SK-N-SH (cell line): ENCODE measurements around the gene CDCA3. TPM values are rescaled to one million over a fixed set of nuclear protein-coding genes. Genes with fewer than 3 reads are reported as not detected.

Experiments used
- CTCF ChIA-PET: fragments of 300-600, 350-600 bp; formaldehyde crosslinking; extraction: SDS; loops from one replicate; lab custom pipeline; 2021; lab: Yijun Ruan, JAX
- POLR2A ChIA-PET: fragments of 350-600 bp; sonication (Branson Sonifier 250); formaldehyde crosslinking; extraction: SDS; loops from one replicate; lab custom pipeline; 2020; ENCODE audit warnings: antibody characterized with exemption, inconsistent platforms; lab: Yijun Ruan, JAX
- DNase-seq: peaks from one replicate; pipeline ENCODE4 v3.0.0; 2012
- H2AFZ ChIP-seq: fragments of 200-600 bp; sonication (generic); 2 replicates; pipeline ENCODE4 v1.8.1; 2016; ENCODE audit warnings: antibody characterized with exemption, mild to moderate bottlenecking, low read depth
- H3F3A ChIP-seq: fragments of 200-600 bp; sonication (generic); replicated peaks from 2 replicates; pipeline ENCODE3; 2016; ENCODE audit warnings: antibody characterized with exemption, mild to moderate bottlenecking; ENCODE audit not compliant: insufficient read depth
- H3K27ac ChIP-seq, 2 experiments: fragments of 200-500 bp in 1 of 2; fragments of 200-600 bp in 1 of 2; sonication (Bioruptor generic) in 1 of 2; sonication (generic), shearing (Covaris generic) in 1 of 2; 2 replicates each; pipeline versions ENCODE4 v1.5.1 to v1.6.1; 2014 to 2016; ENCODE audit warnings: low read depth in 2 of 2, inconsistent platforms in 1 of 2, low read length in 1 of 2, mild to moderate bottlenecking in 1 of 2, mixed read lengths in 1 of 2
- H3K27me3 ChIP-seq: fragments of 200-600 bp; sonication (generic), shearing (Covaris generic); 2 replicates; pipeline ENCODE4 v1.6.1; 2016; ENCODE audit warnings: mixed run types; ENCODE audit not compliant: insufficient read depth
- H3K36me3 ChIP-seq, 2 experiments: fragments of 200-500 bp in 1 of 2; fragments of 200-600 bp in 1 of 2; sonication (Bioruptor generic) in 1 of 2; sonication (generic) in 1 of 2; replicated peaks in 1 of 2; 2 replicates each; pipeline versions ENCODE3 to v1.5.1; 2014 to 2016; ENCODE audit warnings: low read length in 1 of 2, mild to moderate bottlenecking in 1 of 2; ENCODE audit not compliant: insufficient read depth in 2 of 2, control insufficient read depth in 1 of 2
- H3K4me1 ChIP-seq, 2 experiments: fragments of 200-500 bp in 1 of 2; fragments of 200-600 bp in 1 of 2; sonication (Bioruptor generic) in 1 of 2; sonication (generic), shearing (Covaris generic) in 1 of 2; 2 replicates each; pipeline versions ENCODE4 v1.5.1 to v1.6.1; 2014 to 2016; ENCODE audit warnings: low read depth in 1 of 2, low read length in 1 of 2, mixed run types in 1 of 2; ENCODE audit not compliant: insufficient read depth in 2 of 2, control insufficient read depth in 1 of 2
- H3K4me2 ChIP-seq: fragments of 200-600 bp; sonication (generic), shearing (Covaris generic); 2 replicates; pipeline ENCODE4 v1.6.1; 2017; ENCODE audit warnings: mixed run types
- H3K4me3 ChIP-seq, 2 experiments: fragments of 200-500 bp in 1 of 2; fragments of 200-600 bp in 1 of 2; sonication (Bioruptor generic) in 1 of 2; sonication (generic), shearing (Covaris generic) in 1 of 2; 2 replicates each; pipeline versions ENCODE4 v1.5.1 to v1.8.1; 2014 to 2016; ENCODE audit warnings: low read depth in 2 of 2, inconsistent platforms in 1 of 2, low read length in 1 of 2, mild to moderate bottlenecking in 1 of 2, mixed read lengths in 1 of 2, moderate library complexity in 1 of 2
- H3K79me2 ChIP-seq: fragments of 200-600 bp; sonication (generic); 2 replicates; pipeline ENCODE4 v1.8.1; 2017; ENCODE audit warnings: mild to moderate bottlenecking; ENCODE audit not compliant: insufficient read depth
- H3K9ac ChIP-seq: fragments of 200-600 bp; sonication (generic); 2 replicates; pipeline ENCODE4 v1.6.1; 2017; ENCODE audit warnings: mixed run types
- H3K9me2 ChIP-seq: fragments of 200-600 bp; sonication (generic); 2 replicates; pipeline ENCODE4 v1.6.1; 2017; ENCODE audit warnings: mixed run types
- H3K9me3 ChIP-seq: fragments of 200-600 bp; sonication (generic); 2 replicates; pipeline ENCODE4 v1.6.1; 2017; ENCODE audit warnings: mixed run types, mild to moderate bottlenecking, moderate library complexity
- H4K20me1 ChIP-seq: fragments of 200-600 bp; sonication (generic); 2 replicates; pipeline ENCODE4 v1.6.1; 2017; ENCODE audit warnings: mild to moderate bottlenecking, mixed run types; ENCODE audit not compliant: insufficient read depth
- EP300 ChIP-seq, 2 experiments: IDR thresholded peaks; 2 replicates each; pipeline versions ENCODE4 v1.4.0 to v1.6.1; 2012; ENCODE audit warnings: borderline replicate concordance in 1 of 2, low read depth in 1 of 2, low read length in 1 of 2
- FOXJ3 ChIP-seq: sonication (generic); formaldehyde crosslinking; IDR thresholded peaks from 2 replicates; pipeline ENCODE4 v1.5.1; 2020; ENCODE audit warnings: mild to moderate bottlenecking, missing genetic modification reagents
- FOXM1 ChIP-seq: IDR thresholded peaks from 2 replicates; pipeline ENCODE4 v1.4.0; 2012; ENCODE audit warnings: low read depth, mild to moderate bottlenecking
- GATA2 ChIP-seq: sonication (generic); formaldehyde crosslinking; IDR thresholded peaks from 2 replicates; pipeline ENCODE4 v1.5.0; 2020; ENCODE audit warnings: mild to moderate bottlenecking, missing genetic modification reagents
- JUND ChIP-seq: IDR thresholded peaks from 2 replicates; pipeline ENCODE4 v1.4.0; 2012
- NRF1 ChIP-seq: IDR thresholded peaks from 2 replicates; pipeline ENCODE4 v1.6.1; 2012; ENCODE audit warnings: low read depth, mild to moderate bottlenecking, low read length
- RAD21 ChIP-seq: IDR thresholded peaks from 2 replicates; pipeline ENCODE4 v1.6.1; 2012; ENCODE audit warnings: mild to moderate bottlenecking, low read length
- RCOR1 ChIP-seq: fragments of 150-350 bp; IDR thresholded peaks from 2 replicates; pipeline ENCODE4 v1.6.1; 2017; ENCODE audit warnings: antibody characterized with exemption, low read length
- RFX5 ChIP-seq: IDR thresholded peaks from 2 replicates; pipeline ENCODE4 v1.6.1; 2012; ENCODE audit warnings: mild to moderate bottlenecking, improper control_type of control experiment, low read length
- RXRA ChIP-seq: IDR thresholded peaks from 2 replicates; pipeline ENCODE4 v1.4.0; 2012; ENCODE audit warnings: low read depth, mild to moderate bottlenecking, borderline replicate concordance
- TAF1 ChIP-seq: IDR thresholded peaks from 2 replicates; pipeline ENCODE4 v1.6.1; 2012; ENCODE audit warnings: low read depth, mild to moderate bottlenecking, low read length, moderate library complexity, borderline replicate concordance
- TEAD4 ChIP-seq: IDR thresholded peaks from 2 replicates; pipeline ENCODE4 v1.4.0; 2012; ENCODE audit warnings: mild to moderate bottlenecking, borderline replicate concordance; ENCODE audit not compliant: insufficient read depth
- YY1 ChIP-seq: IDR thresholded peaks from 2 replicates; pipeline ENCODE4 v1.4.0; 2012; ENCODE audit warnings: low read depth, mild to moderate bottlenecking
- WGBS: methylation state at CpG from one replicate; pipeline ENCODE4 v1.1.6; 2017; ENCODE audit warnings: low lambda C conversion rate; 5-methylcytosine and 5-hydroxymethylcytosine counted together
- polyA plus RNA-seq, 3 experiments: library from polyadenylated mRNA; depleted of rRNA; stranded (reverse); fragments of >200 nt; gene quantifications; 2 replicates each; pipeline ENCODE4 v1.2.3, GENCODE V29; 2012
- TF ChIP-seq, protein P1 (sequence below): IDR thresholded peaks from 2 replicates; pipeline ENCODE4 v1.6.1; 2012; ENCODE audit warnings: mild to moderate bottlenecking, low read depth, low read length, moderate library complexity
- TF ChIP-seq, protein P2 (sequence below): IDR thresholded peaks from 2 replicates; pipeline ENCODE4 v1.4.0; 2012; ENCODE audit warnings: low read depth, borderline replicate concordance

Gene CDCA3
- polyA plus RNA-seq, 1 of the 3 experiments (the other 2 are of a cell fraction) = 33.0 TPM

DNA sequence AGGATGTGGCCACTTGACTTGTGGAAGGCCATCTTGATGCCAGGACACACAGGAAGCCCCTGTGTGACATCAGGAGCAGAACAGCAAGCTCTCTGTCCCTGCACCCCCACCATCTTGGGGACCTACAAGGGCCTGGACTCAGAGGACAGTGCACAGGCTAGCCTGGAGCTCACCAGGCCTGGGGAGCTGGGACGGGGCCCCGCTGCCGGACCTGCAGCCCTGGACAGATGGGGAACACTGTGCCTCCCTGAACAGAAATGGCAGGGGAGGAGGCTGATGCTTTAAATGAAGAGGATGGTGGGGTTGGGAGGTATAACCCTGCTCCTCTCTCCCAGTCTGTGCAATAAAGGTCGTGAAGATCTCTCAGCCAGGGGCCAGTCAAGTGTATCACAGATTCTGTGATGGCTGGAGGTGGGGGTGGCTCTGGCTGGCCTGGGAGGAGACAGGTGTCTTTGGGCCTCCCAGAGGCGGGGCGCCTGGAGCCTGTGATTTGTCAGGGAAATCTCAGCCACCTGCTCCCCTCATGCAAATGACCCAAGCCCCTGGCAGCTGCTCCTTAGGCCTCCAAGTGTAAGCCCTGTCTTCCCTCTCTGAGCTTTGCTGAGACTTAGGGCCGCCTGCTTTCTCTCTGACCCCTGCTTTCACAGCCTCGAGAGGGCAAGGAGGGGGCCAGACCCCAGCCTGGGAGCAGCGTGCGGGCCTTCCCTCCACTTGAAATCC lies 11.4 kb downstream of the CDCA3 start:
- peaks cover 4% of the 10 kb centered on the region for H3F3A ChIP-seq
- no peak overlapping the region for H3K27ac ChIP-seq
- 93% methylated on average over 5 of the region's 10 CpGs for WGBS
- no peak for DNase-seq
- no peak for TF ChIP-seq RAD21
- TF ChIP-seq RFX5 = no peak
- no peak overlapping the region for H2AFZ ChIP-seq
- H3K9me2 ChIP-seq = no peaks in the 10 kb centered on the region
- H3K4me3 ChIP-seq = no peak overlapping the region
- ChIA-PET POLR2A (interaction anchor here (3.4 to 4.2 kb wide), 2 partner anchors 12 to 33 kb away, joined by 9 to 22 read pairs; partner anchors contain the start of genes CDCA3, SPSB2 and USP5), CTCF (interaction anchor here (0.6 to 19.4 kb wide), 14 partner anchors 9 to 155 kb away, joined by 3 to 225 read pairs (median 3); partner anchors contain the start of genes CDCA3, MLF2, P3H3 and SPSB2)
- H3K79me2 ChIP-seq = no peaks in the 10 kb centered on the region
- H3K9me3 ChIP-seq = no peaks in the 10 kb centered on the region
- H3K9ac ChIP-seq = no peak overlapping the region
- no peak overlapping the region for H3K4me2 ChIP-seq
- no peaks in the 10 kb centered on the region for H3K27me3 ChIP-seq
- H3K4me1 ChIP-seq = no peaks in the 10 kb centered on the region
- H4K20me1 ChIP-seq = 0 out of 2 replicates have a peak, but pooled peaks cover 6% of the 10 kb centered on the region
- H3K36me3 ChIP-seq = peaks cover 31 to 58% of the 10 kb centered on the region in 2 experiments

DNA sequence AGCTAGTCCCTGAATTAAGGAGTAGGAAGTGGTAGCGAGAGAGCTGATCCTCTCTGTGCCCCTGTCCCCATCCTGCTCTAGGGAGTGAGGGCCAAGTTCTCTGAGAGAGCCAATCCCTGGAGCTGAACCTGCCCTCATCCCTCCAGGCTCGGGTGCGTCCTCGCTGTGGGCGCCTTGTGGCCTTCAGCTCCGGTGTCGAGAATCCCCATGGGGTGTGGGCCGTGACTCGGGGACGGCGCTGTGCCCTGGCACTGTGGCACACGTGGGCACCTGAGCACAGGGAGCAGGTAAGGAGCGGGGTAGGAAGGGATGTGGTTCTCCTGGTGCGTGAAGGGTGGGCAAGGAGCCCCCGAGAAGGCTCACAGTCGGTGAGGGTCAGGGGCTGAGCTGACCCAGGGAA lies 12.2 kb downstream of the CDCA3 start:
- Histone ChIP-seq H3K36me3 (peaks cover 31 to 64% of the 10 kb centered on the region in 2 experiments), H3K9me2 (no peaks in the 10 kb centered on the region), H2AFZ (no peak overlapping the region), H3K4me2 (no peak overlapping the region), H3K27me3 (no peaks in the 10 kb centered on the region), H3K4me3 (no peak overlapping the region), H3K79me2 (no peaks in the 10 kb centered on the region), H3K9me3 (no peaks in the 10 kb centered on the region), H4K20me1 (0 out of 2 replicates have a peak, but pooled peaks cover 6% of the 10 kb centered on the region), H3K9ac (no peak overlapping the region), H3K4me1 (no peaks in the 10 kb centered on the region), H3K27ac (no peak overlapping the region), H3F3A (no peaks in the 10 kb centered on the region)
- CTCF ChIA-PET = interaction anchor here (1.0 to 19.4 kb wide), 9 partner anchors 8 to 154 kb away, joined by 3 to 225 read pairs (median 7); partner anchors contain the start of genes CDCA3, MLF2, P3H3 and SPSB2
- TF ChIP-seq, protein P1, sequence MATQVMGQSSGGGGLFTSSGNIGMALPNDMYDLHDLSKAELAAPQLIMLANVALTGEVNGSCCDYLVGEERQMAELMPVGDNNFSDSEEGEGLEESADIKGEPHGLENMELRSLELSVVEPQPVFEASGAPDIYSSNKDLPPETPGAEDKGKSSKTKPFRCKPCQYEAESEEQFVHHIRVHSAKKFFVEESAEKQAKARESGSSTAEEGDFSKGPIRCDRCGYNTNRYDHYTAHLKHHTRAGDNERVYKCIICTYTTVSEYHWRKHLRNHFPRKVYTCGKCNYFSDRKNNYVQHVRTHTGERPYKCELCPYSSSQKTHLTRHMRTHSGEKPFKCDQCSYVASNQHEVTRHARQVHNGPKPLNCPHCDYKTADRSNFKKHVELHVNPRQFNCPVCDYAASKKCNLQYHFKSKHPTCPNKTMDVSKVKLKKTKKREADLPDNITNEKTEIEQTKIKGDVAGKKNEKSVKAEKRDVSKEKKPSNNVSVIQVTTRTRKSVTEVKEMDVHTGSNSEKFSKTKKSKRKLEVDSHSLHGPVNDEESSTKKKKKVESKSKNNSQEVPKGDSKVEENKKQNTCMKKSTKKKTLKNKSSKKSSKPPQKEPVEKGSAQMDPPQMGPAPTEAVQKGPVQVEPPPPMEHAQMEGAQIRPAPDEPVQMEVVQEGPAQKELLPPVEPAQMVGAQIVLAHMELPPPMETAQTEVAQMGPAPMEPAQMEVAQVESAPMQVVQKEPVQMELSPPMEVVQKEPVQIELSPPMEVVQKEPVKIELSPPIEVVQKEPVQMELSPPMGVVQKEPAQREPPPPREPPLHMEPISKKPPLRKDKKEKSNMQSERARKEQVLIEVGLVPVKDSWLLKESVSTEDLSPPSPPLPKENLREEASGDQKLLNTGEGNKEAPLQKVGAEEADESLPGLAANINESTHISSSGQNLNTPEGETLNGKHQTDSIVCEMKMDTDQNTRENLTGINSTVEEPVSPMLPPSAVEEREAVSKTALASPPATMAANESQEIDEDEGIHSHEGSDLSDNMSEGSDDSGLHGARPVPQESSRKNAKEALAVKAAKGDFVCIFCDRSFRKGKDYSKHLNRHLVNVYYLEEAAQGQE = no peak
- TF ChIP-seq RCOR1 (no peak), NRF1 (no peak), FOXM1 (no peak), FOXJ3 (CRISPR knock-in tag) (no peak), GATA2 (CRISPR knock-in tag) (no peak), RAD21 (no peak), TAF1 (no peak), RXRA (no peak), TEAD4 (no peak), EP300 (IDR thresholded peaks at IDR 0.05; ENCODE audit: borderline replicate concordance in 1 of 2, low read depth in 1 of 2, low read length in 1 of 2) (no peak), JUND (no peak), RFX5 (no peak), YY1 (no peak)
- TF ChIP-seq, protein P2, sequence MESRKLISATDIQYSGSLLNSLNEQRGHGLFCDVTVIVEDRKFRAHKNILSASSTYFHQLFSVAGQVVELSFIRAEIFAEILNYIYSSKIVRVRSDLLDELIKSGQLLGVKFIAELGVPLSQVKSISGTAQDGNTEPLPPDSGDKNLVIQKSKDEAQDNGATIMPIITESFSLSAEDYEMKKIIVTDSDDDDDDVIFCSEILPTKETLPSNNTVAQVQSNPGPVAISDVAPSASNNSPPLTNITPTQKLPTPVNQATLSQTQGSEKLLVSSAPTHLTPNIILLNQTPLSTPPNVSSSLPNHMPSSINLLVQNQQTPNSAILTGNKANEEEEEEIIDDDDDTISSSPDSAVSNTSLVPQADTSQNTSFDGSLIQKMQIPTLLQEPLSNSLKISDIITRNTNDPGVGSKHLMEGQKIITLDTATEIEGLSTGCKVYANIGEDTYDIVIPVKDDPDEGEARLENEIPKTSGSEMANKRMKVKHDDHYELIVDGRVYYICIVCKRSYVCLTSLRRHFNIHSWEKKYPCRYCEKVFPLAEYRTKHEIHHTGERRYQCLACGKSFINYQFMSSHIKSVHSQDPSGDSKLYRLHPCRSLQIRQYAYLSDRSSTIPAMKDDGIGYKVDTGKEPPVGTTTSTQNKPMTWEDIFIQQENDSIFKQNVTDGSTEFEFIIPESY = no peak
- 100% methylated on average over 8 of the region's 16 CpGs for WGBS
- no peak for DNase-seq
- POLR2A ChIA-PET = interaction anchor here (3.4 to 4.2 kb wide), 2 partner anchors 13 to 34 kb away, joined by 9 to 22 read pairs; partner anchors contain the start of genes CDCA3, SPSB2 and USP5
